Stimulated activated CD8-positive, alpha-beta memory T cell treated with anti-CD3 and anti-CD28 coated beads, Interleukin-7, amount 100 ng/mL, for 1 hour (primary cell): ENCODE results near the gene POLR3E.

Experiments used
- DNase-seq, 2 donors: peaks; one replicate each; pipeline ENCODE4 v3.0.0-alpha.2; 2020; ENCODE audit warnings: low read depth in 2 of 2

The POLR3E gene

DNA sequence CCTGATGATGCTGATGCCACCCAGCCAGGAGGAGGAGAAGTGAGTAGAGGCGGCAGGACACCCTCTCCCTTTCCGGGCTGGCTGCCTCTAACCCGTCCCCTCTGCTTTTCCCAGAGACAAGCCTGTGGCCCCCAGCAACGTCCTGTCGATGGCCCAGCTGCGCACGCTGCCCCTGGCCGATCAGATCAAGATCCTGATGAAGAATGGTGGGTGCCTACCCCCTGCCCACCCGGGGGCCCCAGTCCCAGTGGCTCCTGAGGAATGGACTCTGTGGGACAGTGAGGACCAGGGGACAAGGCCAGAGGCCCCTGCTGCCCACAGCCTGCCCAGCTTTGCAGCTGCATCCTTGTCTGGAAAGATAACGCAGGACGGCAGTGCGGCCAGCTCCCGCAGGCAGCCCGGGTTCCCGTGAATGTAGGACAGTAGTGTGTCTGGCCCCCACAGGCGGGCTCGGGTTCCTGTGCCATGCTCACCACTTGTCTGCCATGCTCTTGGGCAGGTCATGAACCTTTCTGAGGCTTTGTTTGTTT is 19.9 kb downstream of the POLR3E start:
- DNase-seq, result no peak

- DNase-seq, result no peak
These were observed 20.4 kb downstream of the POLR3E start for GRCh38 chr16:22317625-22318024.

DNA sequence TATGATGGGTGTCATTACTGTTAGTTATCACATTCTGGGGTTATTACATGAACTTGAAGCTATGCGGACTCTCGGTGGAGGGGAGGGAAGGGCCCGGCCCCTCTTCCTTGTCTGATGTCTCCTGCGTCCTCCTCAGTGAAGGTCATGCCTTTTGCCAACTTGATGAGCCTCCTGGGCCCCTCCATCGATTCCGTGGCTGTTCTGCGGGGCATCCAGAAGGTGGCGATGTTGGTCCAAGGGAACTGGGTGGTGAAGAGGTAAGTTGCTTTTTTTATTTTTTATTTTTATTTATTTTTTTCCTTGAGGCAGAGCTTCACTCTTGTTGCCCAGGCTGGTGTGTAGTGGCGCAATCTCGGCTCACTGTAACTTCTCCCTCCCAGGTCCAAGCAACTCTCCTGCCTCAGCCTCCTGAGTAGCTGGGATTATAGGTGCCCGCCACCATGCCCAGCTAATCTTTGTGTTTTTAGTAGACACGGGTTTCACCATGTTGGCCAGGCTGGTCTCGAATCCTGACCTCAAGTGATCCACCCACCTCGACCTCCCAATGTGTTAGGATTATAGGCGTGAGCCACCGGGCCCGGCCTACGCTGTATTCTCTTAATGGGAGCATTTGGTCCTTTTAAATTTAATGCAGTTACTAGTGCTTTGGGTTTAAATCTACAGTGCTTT is 21.6 kb downstream of the POLR3E start:
- peak; percentile 22 to 31 for DNase-seq

- no peak for DNase-seq
These were observed 23.5 kb downstream of the POLR3E start for GRCh38 chr16:22320572-22321339.

GRCh38 chr16:22321340-22322001 is 24.3 kb downstream of the POLR3E start:
- peak; percentile 30 to 41 for DNase-seq

DNA sequence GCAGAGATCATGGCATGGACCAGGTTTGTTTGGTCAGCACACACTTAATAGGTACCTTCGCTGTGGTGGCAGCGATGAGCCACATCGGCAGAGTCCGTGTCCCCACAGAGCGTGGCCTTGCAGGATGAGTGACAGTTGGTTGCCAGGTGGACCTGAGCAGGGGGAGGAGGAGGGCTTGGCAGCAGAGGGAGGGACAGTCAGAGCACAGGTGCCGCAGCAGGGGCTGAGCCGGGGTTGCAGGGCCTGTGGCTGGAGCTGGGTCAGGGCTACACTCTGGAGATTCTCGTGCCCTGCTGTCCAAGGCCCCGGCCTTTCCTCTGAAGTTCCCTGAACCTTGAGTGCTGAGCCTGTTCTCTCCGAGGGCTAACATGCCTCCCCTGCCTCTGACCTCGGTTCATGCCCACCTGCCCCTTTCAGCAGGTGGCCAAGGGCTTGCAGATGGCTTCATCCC is 24.8 kb downstream of the POLR3E start:
- no peak for DNase-seq

DNA sequence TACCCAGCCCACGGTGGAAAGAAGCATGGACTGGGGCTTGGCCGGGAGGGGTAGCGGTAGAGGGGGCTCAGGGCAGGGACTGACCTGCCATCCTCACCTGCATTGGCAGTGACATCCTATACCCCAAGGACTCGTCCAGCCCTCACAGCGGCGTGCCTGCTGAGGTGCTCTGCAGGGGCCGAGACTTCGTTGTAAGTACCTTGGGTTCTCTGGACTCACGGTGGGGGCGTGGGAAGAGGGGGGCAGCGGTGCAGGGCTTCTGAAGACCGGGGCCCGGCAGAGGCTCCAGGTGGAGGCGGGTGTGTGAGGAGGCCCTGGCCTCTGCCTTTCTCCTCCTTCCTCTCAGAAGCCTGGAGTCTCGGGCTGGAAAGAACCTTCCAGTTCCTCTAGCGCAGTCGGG is 25.5 kb downstream of the POLR3E start:
- DNase-seq, result no peak

DNA sequence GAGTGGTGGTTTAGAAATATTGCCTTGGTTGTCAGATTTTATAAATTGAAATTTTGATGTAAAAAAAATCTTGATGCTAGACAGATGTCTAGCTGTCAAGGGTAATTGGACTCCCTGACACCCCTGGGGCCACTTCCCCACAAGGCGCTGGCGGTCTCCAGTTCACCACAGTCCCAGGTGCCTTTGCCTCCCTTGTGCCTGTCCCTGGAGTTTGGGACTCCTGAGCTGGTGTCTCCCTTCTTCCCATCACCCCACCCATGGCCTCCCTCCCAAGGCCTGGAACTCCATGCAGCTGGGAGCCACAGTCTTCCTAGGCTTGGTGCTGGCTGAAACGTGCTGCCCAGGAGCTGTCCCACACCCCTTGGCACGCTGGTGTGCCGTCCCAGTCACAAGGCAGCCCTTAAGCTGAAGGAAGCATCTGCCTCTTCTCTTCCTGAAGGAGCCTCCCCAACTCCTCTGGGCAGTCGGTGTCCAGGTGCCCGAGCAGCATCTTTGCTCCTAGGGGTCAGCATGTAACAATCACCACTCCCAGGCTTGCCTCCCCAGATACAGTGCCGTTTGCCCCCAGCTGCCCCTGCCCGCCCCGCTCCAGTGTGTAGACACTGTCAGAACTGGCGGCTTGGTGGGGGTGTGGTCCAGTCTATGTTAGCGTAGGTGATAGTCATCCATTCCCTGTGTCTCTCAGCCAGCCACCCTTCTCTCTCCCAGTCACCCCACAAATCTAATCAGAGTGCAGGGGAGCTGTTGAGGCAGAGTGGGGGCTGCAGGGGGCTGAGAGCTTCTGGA is 26.2 kb downstream of the POLR3E start:
- DNase-seq, result no peak

DNA sequence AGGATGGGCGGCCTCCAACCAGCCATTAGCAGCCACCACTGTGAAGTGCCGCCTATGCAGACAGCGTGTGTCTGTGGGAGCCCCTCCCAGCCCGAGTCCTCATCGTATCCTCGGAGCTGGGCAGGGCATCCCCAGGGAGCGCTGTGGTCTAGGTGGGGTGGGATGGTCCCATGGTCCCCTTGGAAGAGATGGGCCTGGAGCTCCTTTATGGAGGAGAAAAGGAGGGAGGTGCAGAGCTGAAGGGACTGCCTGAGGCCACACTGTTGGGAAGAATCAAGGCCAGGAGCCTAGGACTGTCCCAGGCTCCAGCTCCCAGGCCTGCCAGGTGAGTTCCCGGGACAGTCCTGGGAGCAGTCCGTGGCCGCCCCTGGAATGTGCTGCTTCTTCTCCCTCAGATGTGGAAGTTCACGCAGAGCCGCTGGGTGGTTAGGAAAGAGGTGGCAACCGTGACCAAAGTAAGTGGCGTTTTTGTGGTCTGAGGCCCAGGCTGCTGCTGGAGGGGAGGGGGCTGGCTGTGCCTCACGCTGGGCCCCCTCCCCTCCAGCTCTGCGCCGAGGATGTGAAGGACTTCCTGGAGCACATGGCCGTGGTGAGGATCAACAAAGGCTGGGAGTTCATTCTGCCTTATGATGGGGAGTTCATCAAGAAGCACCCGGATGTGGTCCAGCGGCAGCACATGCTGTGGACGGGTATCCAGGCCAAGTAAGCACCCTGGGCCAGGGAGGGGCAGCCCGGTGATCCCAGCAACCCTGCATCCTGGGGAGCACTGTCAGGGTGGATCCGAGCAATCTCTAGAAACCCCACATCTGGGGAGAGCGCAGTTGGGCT is 27.0 kb downstream of the POLR3E start:
- DNase-seq, result no peak

DNA sequence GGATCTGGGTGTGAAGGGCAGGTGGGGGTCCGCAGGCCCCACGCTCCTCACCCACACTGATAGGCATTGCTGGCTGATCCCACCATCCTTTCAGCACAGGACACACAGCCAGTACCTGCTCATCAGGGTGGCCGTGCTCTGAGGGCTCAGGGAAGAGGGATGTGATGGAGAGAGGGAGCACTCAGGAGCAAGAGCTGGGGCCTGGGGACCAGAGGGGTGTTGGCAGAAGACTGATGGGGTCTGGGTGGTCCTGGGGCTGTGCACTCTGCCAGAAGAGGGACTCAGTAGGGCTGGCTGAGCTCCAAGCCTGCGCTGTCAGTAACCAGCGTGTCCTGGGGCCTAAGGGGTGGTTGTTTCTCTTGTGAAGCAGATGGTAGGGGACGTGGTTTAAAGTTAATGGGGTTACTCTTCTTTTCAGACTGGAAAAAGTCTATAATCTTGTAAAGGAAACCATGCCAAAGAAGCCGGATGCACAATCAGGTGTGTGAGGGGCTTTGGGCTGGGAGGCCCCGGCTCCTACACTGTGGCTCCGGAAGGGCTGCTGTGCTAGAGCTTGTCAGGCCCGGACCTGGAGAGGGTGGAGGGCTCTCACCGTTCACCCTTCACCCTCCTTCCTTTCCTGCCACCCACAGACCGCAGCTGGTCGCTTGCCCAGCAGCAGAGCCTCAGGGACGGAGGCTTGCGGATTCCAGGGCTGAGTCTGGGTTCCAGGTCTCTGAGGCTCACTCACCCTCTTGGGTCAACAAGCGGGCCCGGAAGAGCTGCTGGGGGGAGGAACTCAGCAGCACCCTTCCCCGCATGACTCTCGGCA is 27.8 kb downstream of the POLR3E start:
- DNase-seq, result no peak

DNA sequence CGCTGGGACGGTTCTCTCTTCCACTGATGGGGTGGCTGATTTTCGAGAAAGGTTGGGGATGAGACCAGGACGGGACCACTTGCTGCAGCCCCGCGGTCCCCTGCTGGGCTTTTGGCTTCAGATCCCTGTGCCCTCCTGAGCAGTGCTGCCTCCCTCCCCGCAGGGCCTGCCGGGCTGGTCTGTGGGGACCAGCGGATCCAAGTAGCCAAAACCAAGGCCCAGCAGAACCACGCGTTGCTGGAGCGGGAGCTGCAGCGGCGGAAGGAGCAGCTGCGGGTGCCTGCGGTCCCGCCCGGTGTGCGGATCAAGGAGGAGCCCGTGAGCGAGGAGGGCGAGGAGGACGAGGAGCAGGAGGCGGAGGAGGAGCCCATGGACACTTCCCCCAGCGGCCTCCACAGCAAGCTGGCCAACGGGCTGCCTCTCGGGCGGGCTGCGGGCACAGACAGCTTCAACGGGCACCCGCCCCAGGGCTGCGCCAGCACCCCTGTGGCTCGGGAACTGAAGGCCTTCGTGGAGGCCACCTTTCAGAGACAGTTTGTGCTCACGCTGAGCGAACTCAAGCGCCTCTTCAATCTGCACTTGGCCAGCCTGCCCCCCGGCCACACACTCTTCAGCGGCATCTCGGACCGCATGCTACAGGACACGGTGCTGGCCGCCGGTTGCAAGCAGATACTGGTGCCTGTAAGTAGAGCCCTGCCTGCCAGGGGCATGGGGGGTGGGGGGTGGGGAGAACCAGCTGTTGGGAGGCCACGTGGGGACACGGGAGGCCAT is 28.6 kb downstream of the POLR3E start:
- DNase-seq, result no peak

GRCh38 chr16:22326369-22326652 is 29.1 kb downstream of the POLR3E start:
- no peak for DNase-seq

DNA sequence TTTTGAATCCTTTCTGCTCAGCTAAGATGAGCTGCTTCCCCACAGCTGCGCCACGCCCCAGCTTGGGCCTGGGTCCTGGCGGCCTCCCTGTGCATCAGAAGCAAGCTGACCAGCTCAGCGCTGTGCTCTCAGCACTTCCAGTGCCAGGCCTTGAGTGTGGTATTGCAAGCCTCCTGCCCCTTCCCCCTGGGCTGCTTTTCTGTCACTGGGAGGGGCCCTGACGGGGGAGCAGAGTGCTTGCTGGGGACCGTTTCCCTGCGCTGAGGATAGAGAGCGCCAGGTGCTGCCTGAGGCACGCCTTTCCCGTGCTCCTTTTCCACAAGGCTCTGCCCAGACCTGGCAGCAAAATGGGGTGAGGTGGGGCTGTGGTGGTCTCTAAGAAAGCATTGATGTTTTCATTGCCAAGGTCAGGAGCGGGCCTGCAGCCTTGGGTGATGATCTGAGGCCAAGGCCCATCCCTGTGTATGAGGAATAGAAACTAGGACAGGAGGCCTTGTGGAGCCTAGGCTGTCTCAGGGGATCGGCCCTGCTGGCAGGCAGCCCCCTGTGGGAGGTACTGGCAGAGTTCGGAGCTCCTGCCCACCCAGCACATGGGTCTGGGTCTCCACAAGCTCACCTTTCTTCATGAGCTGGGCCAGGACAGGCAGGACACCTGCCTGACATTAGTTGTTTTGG is 29.7 kb downstream of the POLR3E start:
- DNase-seq, result no peak

DNA sequence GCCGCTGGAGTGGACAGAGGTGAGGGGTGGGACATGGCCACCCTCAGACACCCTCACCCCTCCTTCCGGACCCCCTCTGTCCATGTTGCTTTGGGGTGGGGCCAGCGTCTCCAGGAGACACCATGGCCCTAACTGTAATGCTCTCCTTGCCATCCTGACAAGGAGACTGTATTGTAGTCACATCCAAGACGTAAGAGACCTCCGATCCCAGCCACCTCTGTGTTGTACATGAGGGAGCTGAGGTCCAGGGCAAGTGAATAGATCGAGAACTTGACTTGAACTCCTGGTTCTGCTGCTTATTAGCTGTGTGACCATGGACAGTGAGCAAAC is 30.2 kb downstream of the POLR3E start:
- no peak for DNase-seq

- no peak for DNase-seq
These were observed 31.0 kb downstream of the POLR3E start for GRCh38 chr16:22328081-22328725.

DNA sequence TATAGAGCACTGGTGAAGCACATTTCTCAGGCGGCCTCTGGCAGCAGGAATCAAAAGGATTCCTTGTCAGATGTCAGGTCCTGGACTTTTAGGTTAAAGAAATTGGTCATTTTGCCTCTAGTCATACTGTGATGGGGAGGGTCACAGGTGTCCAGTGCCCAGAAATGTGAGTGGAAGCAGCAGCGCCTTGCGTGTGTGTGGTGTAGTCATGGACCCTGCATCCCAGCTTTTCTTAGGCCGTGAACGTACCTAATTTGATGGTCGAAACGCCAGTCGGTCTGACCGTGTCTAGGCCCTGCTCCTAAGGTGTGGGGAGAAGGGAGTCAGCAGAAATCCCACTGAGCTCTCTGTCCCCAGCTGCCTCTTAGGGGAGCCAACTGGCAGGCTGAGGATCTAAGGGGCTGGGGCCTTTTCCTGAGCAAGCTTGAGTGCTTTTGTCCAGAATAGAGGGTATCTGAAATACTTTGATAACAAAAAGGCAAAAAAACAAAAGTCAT is 32.0 kb downstream of the POLR3E start:
- no peak for DNase-seq

- no peak for DNase-seq
These were observed 33.1 kb downstream of the POLR3E start for GRCh38 chr16:22330326-22330725.

DNA sequence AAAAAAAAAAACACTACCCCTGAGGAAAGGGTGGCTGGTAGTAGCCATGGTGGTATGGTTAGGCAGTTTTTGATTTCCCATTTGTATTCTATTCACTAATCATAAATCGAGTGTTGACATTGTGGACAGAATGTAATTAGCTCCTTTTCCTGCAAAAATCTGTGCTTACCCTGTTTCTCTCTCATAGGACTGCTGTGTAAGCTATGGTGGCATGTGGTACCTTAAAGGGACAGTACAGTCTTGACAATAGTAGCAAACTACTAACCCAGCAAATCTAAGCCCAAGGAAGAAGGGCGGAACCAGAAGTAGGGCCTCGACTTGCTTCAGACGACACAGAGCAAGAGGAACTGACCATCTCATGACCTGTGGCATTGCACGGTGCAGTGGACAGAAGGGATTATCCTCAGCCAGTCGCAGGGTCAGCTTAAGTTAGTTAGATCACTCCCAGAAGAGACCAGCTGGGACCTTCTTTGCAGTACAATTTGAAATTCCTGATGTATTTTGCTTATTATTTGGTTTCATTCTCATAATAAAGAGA is 36.3 kb downstream of the POLR3E start:
- no peak for DNase-seq
